GM18517 (cell line): ENCODE measurements around the gene AKAP13.
A peak's percentile ranks its signal among the peaks of the same experiment; 100 is the strongest.
"Not testable (repeated sequence)": the region's sequence is repeated elsewhere in the genome, so short reads cannot be mapped to it uniquely, and the experiment has no call there.

Source experiments
- ATAC-seq: cut with Tn5 transposase; IDR thresholded peaks from one replicate; pipeline ENCODE4 v1.9.1; 2021; ENCODE audit warnings: mild to moderate bottlenecking, moderate library complexity; ENCODE audit not compliant: unreplicated experiment

The AKAP13 gene

DNA sequence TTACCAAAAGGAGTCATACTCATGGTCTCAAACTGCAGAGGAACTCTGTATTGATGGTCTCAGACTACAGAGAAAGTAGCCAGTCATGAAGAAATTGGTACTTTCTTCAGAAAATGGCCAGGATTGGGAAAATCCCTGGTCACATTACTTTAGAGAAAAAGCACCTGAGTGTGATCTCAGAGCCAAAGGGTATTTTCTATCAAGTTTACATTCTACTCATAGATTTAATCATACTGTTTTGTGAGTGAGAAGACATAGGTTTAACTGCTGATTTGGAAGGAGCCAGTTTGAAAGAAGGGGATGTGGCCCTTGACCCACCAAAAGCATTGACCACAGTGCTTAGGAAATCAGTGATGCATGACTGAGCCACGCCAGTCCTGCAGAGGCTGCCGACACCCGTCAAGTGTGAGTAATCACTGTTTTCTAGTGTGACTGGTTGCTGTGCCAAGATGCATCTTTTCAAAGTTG, 203.6 kb downstream of the AKAP13 start:
- ATAC-seq = peak; percentile 64

DNA sequence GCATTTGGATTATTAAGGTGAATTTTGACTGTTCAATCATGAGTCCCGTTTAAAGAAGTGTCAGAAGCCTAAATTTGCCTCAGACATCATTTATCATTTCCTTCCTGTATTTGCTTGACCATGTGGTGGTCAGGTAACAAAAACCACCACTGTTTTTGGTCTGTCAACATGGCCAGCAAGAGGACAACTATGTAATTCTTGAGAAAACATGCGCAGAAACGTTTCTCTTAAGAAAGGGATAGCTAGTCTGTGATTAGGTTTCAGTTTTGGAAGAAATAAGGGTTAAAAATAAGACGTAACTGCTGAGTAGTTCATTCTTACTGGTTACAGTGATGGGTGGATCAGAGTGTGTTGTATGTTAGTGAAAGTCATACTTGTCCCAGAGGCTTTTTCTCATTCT, 204.5 kb downstream of the AKAP13 start:
- no peak for ATAC-seq

DNA sequence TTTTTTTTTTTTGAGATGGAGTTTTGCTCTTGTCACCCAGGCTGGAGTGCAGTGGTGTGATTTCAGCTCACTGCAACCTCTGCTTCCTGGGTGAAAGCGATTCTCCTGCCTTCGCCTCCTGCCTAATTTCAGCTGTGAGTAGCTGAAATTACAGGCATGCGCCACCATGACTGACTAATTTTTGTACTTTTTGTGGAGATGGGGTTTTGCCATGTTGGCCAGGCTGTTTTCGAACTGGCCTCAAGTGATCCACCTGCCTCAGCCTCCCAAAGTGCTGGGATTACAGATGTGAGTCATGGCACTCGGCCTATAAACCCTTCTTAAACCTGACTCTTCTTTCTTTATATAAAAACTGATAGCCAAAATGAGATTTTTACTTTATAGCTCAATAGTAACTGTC, 205.8 kb downstream of the AKAP13 start:
- not testable (repeated sequence) for ATAC-seq

DNA sequence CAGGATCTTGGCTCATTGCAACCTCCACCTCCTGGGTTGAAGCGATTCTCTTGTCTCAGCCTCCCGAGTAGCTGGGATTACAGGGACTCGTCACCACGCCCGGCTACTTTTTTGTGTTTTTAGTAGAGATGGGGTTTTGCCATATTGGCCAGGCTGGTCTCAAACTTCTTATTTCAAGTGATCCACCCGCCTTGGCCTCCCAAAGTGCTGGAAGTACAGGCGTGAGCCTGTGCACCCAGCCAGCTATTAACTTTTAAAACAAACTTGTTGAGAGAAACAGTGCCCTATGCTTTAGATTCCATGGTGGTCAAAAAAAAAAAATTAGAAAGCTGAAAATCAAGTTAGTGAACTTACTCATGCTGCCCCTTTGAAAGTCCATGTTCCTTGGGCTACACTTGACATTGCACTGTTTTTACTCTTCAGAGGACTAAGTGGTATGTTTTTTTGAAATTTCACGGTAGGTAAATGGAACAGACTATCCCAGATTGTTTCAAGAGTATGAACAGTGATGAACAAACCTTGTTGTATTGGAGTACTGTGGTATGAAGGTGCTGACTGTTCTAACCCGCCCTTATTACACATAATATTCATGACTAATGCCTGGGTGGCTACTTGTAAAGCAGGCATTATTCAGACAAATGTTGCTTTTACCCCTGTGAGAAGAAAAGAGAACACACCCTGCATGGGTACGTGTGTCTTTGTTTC, 207.5 kb downstream of the AKAP13 start:
- ATAC-seq = no peak

DNA sequence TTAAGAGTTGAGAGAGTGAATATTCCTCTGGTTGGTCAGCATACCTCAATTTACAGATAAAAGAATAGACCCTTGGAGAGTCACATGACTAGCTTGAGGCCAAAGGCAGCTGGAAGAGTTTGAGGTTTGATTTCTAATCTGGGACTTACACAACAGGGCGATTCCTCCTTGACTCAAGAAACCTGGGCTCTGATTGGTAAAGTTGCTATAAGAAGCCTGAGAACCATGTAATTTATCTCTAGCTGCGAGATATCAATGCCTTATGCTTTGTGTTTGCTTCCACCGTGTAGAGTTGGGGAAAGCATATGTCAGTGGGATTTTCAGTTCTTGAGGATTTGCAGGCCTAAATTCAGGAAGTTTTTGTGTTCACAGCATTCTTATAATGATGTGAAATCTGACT, 208.3 kb downstream of the AKAP13 start:
- ATAC-seq = no peak

DNA sequence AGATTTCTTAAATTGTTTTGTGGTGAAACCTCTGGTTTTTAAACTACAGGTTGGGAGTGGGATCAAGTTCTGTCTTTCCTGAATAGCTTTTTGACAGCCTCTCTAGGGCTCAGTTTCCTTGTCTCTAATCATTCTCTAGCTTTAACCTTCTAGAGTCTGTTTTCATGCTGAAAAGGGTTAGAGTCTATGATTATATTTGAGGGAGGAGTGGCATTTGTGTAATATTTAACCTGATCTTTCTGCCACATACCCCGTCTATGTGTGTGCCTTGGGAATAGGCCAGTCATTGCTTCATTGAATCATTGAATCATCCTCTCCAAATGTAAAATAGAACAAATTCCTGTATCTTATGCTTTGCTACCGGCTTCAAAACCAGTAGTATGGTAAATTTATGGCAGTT, 209.4 kb downstream of the AKAP13 start:
- no peak for ATAC-seq

DNA sequence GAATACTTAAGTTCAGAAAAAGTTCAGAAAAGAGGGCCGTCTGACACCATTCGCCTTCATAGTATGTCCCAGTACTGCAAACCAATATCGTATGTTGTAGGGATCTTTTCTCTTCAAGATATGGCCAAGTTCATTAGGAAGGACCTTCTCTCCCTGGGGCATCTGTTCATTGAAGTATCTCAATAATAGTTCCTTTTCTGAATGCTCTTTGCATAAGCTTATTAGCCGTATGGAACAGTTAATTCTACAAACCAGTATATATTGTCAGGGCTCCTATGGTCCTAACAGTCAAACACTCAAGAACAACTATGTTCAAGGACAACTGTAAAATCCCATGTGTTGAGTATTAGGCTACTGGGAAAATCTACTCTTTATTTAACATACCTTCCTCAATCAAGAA, 211.2 kb downstream of the AKAP13 start:
- no peak for ATAC-seq

DNA sequence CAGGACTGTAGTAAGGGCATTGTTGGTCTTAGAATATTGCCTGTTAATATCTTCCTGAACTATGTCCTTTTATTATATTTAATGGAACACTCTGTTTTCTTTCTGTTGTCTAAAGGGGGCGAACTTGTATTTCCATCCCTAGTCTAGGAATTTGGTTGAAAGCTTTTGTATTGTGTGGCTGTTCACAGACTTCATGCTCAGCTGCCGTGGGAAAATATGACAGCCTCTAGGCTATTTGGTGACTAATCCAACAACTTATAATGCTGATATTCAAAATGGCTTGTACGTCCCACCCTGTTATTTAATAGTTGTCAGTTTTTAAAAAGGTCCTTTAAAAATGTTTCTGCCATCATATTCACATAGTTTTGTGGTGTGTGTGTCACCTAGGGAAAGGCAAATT, 211.7 kb downstream of the AKAP13 start:
- no peak for ATAC-seq

DNA sequence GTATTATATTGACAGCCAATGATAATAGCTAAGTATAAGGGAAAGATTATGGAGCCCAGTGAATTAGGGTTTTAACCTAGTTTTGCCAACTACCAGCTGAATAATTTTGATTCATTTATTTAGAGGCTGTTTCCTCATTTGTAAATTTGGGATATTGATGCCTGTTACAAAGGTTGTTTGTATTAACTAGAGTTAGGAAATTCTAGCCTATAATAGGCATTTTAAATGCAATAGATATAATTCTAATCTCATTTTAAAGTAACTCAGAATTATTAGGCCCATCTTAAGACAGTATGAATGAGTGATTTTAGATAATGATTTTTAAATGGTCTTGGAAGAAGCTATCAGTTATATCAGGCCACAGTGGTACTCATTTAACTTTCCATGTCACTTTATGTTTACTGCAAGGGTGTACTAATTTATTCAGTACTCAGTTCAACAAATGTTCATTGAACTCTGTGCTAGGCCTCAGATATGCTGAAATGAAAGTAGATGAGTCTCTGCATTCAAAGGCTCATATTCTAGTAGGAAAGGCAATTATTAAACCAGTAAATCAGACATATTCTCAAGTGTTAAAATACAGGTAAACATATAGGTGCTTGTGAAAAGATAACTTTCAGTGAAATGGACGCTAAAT, 213.5 kb downstream of the AKAP13 start:
- ATAC-seq = no peak

DNA sequence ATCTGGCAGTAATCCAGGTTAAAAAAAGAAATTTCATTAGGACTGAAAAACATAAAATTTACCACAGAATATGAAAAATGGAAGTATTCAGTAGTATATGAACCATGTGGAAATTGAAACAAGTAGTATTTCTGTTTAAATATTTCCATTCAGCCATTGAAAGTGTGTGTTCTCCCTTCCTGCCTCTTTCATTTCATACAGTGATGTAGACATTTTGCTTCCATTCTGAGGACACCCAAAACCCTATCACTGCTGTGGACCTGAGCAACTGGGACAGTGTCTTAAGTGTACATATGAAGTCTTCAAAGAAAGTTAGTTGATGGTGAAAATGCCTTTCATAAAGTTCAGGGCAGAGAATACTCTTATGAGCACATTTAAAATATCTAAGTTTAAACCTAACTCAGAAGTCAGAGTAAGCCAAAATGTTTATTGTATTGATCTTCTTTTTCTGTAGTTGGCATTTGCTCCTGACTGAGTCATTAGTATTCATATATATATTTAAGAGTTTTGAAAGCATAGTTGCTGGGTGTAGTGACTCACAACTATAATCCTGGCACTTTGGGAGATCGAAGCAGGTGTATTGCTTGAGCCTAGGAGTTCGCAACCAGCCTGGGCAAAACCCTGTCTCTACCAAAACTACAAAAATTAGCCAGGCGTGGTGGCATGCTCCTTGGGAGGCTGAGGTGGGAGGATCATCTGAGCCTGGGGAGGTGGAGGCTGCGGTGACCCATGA, 215.6 kb downstream of the AKAP13 start:
- no peak for ATAC-seq

DNA sequence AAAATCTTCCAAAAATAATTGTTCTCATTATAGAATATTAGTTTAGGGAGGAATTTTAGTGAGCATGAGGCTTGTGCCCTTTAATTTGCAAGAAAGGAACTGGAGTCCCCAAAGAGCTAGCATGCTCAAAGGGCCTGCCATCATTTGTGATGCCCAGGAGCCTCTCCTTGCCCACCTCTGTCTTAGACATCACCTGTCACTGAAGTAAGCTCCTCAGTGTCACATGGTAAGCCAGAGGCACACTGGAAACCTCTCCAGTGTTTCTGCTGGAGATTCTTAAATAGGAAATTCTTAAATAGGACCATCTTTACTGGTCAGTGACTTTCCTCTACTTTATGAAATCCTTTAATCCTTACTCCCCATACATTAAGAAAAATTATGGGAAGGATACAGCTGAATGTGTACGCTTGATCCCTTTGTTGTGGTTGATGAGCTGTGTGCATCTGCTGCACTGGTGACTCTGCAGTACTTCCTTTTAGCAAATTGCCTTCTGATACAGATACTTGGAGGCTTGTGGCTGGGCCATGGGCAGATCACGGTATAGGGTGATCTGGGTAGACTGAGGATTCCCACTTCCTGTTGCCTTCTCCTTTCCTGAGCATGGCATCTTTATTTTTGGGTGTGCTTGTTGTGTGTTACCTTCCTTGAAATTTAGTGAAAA, 216.9 kb downstream of the AKAP13 start:
- no peak for ATAC-seq

DNA sequence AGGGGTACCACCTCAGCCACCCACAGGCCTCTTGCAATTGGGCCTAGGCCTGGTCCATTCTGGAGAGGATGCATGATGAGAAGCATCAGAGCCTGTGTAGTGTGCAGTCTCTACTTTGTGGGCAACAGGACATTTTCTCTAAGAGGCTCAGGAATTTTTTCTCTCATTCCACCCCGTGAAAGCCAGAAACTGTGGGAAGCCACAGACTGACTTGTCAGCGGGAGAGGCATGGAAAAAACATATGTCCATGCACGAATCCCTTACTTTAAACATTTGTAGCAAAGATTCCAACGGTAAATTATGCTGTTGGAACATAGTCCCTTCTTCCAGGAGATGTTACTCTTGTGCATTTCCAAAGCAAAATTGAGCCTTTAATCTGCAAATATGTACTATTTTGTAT, 217.8 kb downstream of the AKAP13 start:
- ATAC-seq = no peak

DNA sequence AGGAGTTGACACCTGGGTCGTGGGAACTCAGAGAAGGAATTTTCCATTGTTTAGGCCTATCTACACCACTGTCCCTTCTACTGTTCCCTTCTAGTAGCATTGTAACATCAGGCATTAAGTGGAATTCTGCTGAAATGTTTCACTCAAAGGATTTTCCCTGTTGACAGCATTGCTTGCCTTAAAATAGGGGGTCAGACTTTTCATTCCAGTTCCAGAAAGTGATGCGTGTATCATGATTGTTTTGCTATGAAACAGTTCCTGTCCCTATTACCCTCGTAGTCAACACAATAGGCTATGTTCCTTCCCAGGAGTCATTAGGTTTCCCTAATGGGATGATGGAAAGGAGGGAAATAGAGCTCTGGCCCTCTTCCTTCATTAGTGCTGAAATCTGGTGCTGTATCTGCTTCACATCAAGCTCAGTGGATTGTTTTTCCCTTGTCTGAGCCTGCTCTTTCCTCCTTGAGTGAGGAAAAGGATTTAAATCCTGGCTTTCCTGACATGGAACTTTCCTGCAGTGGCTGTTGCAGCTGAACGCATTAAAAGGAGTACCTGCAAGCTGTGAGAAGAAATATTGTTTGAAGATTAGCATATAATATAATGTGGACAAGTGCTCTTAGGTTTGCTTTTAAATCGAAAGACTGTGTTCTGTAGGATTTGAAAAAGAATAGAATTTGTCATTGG, 218.5 kb downstream of the AKAP13 start:
- no peak for ATAC-seq

DNA sequence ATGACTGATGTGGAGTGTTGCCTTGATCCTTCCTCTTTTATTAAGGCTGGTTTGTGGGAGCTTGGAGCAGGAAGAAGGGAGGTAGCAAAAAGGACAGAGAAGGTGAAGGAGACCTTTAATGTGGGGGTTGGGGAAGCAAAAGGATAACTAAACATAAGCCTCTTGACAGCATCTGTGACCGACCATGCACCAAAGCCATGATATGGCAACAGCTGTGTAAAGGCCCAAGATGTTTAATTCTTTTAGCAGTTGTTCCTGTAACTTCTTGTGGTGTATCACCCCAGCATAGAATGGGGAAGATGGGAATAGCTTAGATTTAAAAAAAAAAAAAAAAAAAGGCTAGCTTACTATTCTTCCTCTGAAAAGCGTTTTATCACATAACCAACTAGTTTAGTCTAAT, 219.6 kb downstream of the AKAP13 start:
- no peak for ATAC-seq

DNA sequence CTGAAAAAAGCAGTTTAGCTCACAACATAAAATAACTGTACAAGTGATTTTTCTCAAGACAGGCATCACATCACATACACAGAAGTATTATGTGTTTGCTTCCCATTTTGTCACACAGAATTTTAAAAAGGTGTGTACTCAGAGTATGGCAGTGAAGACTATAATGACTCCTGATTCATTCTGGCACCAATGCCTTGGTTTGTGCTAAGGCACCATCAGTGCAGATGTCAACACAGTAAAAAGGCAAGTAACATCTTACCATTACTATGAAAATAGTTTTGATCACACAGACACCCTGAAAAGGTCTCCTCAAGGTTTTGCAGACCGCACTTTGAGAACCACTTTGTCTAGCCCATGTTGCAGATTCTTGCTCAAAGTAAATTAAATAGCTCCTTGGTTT, 222.8 kb downstream of the AKAP13 start:
- ATAC-seq = no peak

DNA sequence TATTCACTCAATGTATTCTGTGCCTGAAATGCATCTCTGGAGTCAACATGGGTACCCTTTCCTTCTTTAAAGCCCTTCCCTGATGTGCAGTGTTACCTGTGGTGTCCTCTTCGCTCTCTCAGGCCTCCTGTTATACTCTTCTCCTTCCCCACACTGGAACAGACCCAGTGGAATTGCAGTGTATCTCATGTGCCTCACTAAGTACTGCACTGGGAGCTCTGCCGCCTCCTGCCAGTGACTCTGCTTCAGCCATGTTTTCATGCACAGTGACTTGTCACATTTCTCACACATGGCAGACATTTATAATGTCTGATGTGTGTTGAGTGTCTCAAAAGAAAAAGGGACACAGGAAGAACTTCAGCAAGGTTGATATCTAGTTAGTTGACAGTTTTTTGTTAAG, 223.3 kb downstream of the AKAP13 start:
- no peak for ATAC-seq

DNA sequence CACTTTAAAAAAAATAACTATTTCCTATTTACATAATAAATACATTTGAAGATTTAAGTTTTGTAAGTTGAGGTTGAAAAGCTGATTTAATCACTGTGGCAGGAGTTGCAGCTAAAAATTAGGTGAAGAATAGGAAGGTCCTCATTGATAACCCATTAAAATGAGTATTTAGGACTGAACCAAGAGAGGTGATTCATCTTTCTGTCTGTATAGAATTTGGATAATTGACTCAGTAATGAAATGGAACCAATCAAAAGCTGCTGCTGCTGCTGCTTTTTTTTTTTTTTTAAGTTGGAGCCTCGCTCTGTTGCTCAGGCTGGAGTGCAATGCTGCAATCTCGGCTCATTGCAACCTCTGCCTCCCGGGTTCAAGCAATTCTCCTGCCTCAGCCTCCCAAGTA, 223.8 kb downstream of the AKAP13 start:
- no peak for ATAC-seq

DNA sequence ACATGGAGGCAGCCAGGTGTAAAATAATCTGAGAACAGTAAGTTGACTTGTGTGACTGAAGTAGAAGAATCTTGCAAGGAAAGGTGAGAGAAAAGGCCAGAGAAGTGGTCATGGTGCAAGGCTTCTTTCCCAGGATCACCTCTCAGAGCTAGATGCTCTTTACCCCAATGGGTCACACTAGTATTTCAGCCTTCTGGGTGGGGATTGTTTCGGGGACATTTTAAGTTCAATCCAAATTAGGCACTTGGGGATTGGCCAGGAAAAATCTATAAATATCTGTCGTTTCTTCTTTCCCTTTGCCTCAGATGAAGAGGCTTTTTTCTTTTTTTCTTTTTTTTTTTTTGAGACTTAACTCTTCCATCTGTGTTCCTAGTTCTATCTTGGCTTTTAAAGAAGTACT, 226.3 kb downstream of the AKAP13 start:
- ATAC-seq = no peak

DNA sequence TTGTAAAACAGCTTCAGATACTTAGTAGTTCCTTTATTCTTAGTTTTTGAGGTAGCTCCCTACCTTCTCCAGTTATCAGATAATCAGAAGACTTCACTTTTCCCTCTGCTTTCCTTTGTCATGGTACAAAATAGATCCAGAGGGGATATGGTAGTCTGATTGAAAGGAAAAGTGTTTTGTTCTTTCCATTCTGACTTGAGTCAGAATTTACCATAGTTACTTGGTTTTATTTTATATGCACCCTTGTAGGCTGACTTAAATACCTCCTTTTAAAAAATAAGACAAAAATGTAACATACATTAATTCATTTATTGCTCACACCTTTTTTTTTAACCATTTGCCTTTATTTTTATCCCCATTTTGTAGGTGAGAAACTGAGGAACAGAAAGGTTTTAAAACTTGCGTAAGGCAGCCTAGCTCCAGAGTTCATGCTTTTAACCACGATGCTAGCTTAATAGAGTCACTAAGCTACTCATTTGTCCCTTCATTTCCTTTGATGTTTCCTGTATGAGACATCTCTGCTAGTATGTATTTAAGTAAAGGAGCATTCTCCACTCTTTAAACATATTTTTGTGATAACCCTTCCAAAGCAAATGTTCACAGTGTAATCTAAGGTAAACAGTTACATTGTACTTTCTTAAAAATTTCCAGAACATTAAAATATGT, 226.9 kb downstream of the AKAP13 start:
- ATAC-seq = no peak

DNA sequence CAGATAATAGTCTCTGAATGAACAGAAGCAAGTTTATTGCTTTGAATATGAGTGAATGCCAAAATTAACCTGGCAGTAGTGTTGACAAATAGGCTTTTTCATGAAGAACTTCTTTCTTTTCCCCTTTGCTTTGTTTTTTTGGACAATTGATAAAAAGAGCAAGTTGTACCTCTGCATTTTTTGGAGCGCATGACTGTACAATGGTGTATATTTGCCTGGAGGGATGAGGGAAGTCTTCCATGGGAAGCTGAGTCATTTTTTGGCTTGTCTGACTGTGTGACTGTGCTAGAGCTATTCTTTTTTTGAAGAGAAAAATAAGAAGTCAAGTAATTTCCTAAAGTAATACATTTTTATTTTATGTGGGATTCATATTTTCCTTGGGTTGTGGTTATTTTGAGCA, 227.4 kb downstream of the AKAP13 start:
- no peak for ATAC-seq
